ENCODE results near the gene AGAP1.

The AGAP1 gene

GRCh38 chr2:235638541-235639427 is 144.9 kb downstream of the AGAP1 start:
- DNase-seq (ENCODE audit: low read depth in 2 of 2) = no peak

- no peak for DNase-seq (ENCODE audit: low read depth in 2 of 2)
Measured at GRCh38 chr2:235639428-235639773, 145.6 kb downstream of the AGAP1 start.

- no peak for DNase-seq (ENCODE audit: low read depth in 2 of 2)
Measured at GRCh38 chr2:235639885-235640284, 146.0 kb downstream of the AGAP1 start.

GRCh38 chr2:235640377-235640776 is 146.5 kb downstream of the AGAP1 start:
- no peak for DNase-seq (ENCODE audit: low read depth in 2 of 2)

GRCh38 chr2:235640926-235641723 is 147.3 kb downstream of the AGAP1 start:
- no peak for DNase-seq (ENCODE audit: low read depth in 2 of 2)

GRCh38 chr2:235641956-235642355 is 148.1 kb downstream of the AGAP1 start:
- DNase-seq (ENCODE audit: low read depth in 2 of 2) = no peak

GRCh38 chr2:235642446-235643098 is 148.7 kb downstream of the AGAP1 start:
- no peak for DNase-seq (ENCODE audit: low read depth in 2 of 2)

- no peak for DNase-seq (ENCODE audit: low read depth in 2 of 2)
Measured at GRCh38 chr2:235643680-235644511, 150.1 kb downstream of the AGAP1 start.

- no peak for DNase-seq (ENCODE audit: low read depth in 2 of 2)
Measured at GRCh38 chr2:235647264-235647663, 153.4 kb downstream of the AGAP1 start.

GRCh38 chr2:235647877-235648276 is 154.0 kb downstream of the AGAP1 start:
- DNase-seq (ENCODE audit: low read depth in 2 of 2) = no peak

- no peak for DNase-seq (ENCODE audit: low read depth in 2 of 2)
Measured at GRCh38 chr2:235649418-235649817, 155.6 kb downstream of the AGAP1 start.

GRCh38 chr2:235651643-235652042 is 157.8 kb downstream of the AGAP1 start:
- DNase-seq (ENCODE audit: low read depth in 2 of 2) = no peak

GRCh38 chr2:235654103-235654813 is 160.4 kb downstream of the AGAP1 start:
- no peak for DNase-seq (ENCODE audit: low read depth in 2 of 2)

- DNase-seq (ENCODE audit: low read depth in 2 of 2) = no peak
Measured at GRCh38 chr2:235658351-235659174, 164.7 kb downstream of the AGAP1 start.

GRCh38 chr2:235659767-235660322 is 166.0 kb downstream of the AGAP1 start:
- no peak for DNase-seq (ENCODE audit: low read depth in 2 of 2)

- DNase-seq (ENCODE audit: low read depth in 2 of 2) = no peak
Measured at GRCh38 chr2:235660484-235661082, 166.7 kb downstream of the AGAP1 start.

GRCh38 chr2:235661167-235661937 is 167.5 kb downstream of the AGAP1 start:
- DNase-seq (ENCODE audit: low read depth in 2 of 2) = no peak

- no peak for DNase-seq (ENCODE audit: low read depth in 2 of 2)
Measured at GRCh38 chr2:235661952-235662351, 168.1 kb downstream of the AGAP1 start.
